ENCODE data around the gene MRPL28. TPM values are rescaled to one million over a fixed set of nuclear protein-coding genes. Genes with fewer than 3 reads are reported as not detected.

The MRPL28 gene
- 46.4 and 98.8 TPM in 2 replicates for total RNA-seq

DNA sequence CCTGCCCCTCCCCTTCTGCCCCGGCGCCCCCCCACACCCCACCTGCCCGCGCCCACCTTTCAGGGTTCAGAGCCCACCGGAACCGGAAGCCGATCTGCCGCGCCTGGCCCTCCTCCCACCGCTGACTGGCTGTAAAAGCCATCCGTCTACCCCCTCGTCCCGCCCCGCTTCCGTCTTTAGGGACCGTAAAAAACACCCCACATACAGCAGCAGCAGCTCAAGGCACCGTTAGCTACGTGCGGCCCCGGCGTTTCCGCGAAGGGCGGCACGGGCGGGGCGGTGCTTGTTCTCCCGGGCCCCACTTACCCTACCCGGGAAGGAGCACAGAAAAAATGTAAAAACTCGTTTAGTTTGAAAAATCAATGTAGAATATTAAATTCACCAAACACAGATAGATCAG is at the start of gene MRPL28:
Gene MRPL28 (minus strand): TSS at position 96 of the 400 bp plus-strand sequence. CDS start 320 bp downstream, outside the sequence.

DNA sequence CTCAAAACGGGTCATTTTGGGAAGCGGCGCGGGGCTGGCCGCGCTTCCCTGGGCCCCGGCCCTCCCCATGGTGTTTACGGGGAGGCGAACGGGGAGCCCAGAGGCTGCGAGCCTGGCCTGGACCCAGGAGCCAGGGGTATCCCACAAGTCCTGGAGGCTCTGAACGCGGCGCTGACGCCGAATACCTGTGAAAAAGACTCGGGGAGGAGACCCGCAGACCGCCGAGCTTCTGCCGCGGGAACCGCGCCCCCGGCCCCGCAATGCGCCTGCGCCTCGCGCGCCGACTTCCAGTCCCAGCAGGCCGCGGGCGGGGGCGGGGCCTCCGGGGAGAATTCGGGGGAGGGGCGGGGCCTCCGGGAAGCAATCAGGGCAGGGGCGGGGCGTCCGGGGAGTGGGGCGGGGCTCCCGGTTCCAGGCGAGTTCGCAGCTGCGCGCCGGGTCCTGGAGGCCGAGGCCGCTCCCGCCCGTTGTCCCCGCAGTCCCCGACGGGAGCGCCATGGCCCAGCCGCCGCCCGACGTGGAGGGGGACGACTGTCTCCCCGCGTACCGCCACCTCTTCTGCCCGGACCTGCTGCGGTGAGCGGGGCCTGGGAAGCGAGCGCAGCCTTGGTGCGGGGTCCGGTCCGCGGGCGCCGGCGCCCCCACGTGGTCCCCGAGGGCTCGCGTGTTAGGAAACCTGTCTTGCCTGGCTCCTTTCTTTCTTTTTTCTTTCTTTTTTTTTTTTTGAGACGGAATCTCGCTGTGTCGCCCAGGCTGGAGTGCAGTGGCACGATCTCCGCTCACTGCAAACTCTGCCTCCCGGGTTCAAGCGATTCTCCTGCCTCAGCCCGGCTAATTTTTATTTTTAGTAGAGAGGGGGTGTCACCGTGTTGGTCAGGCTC is 31.4 kb upstream of the MRPL28 start, which contains the start of gene DECR2:
Gene DECR2 (plus strand): TSS at position 418 of the 881 bp plus-strand sequence. CDS start 79 bp downstream, at position 497.

DNA sequence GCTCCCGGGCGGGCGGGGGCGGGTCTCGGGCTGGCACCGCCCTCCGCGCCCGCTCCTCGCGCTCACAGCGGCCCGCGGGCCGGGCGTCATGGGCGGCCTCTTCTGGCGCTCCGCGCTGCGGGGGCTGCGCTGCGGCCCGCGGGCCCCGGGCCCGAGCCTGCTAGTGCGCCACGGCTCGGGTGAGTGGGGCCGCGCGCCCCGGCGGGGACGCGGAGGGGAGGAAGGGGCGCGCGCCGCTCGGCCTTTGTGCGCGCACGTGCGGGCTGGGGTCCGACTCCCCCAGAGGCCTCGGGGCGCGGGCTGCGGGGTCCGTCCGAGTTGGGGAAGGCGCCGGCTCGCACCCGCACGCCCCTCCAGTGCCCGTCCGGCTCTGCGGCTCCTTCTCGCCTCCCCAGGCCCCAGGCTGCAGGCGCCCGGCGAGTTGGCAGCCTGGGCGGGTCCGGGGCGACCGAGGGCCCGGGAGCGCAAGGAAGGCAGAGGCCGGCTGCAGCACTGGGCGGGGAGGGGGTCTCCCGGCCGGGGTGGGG is 26.9 kb upstream of the MRPL28 start, which contains the start of gene NME4:
Gene NME4 (plus strand): TSS at position 65 of the 527 bp plus-strand sequence. CDS start 24 bp downstream, at position 89.

DNA sequence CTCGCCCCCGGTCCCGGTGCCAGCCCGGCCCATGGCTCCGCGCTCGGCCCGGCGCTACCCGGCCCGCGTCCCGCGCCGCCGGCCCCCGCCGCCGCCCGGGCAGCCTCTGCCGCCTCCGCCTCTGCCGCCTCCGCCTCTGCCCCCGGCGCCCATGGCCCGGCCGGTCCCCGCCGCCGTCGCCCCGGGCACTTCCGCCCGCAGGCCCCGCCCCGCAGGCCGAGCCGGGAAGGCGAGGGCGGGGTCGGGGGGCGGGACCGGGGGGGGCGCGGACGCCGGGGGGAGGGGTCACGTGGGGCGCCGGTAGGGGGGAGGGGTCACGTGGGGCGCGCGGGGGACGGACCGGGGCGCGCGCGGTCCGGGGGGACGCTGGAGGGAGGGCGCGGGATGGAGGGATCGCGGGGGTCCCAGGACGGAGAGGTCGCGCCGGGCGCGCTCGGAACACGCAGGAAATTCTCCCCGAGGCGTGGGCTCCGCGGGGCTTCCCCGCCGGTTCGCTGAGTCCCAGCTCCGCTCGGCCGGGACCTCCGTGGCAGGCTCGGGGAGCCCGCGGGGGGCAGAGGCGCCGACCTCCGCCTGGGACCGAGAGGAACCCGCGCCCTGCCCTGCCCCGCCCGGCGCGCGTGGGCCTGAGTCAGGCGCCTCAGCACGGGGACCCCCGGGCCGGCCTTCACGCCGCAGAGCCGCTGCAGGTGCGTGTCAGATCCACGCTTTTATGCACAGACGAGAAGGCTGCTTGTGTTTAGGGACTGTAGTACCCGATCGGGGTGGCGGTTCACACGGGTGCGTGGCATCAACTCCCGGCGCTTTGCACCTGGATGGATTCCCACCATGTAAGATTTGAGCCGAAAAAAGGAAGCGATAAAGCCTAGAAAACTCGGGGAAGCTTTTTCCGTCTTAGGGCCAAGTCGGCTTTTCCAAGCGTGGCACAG is 11.7 kb upstream of the MRPL28 start, which contains the start of gene PGAP6:
Gene PGAP6 (minus strand): TSS at position 190 of the 929 bp plus-strand sequence. CDS start 157 bp downstream, at position 33.

DNA sequence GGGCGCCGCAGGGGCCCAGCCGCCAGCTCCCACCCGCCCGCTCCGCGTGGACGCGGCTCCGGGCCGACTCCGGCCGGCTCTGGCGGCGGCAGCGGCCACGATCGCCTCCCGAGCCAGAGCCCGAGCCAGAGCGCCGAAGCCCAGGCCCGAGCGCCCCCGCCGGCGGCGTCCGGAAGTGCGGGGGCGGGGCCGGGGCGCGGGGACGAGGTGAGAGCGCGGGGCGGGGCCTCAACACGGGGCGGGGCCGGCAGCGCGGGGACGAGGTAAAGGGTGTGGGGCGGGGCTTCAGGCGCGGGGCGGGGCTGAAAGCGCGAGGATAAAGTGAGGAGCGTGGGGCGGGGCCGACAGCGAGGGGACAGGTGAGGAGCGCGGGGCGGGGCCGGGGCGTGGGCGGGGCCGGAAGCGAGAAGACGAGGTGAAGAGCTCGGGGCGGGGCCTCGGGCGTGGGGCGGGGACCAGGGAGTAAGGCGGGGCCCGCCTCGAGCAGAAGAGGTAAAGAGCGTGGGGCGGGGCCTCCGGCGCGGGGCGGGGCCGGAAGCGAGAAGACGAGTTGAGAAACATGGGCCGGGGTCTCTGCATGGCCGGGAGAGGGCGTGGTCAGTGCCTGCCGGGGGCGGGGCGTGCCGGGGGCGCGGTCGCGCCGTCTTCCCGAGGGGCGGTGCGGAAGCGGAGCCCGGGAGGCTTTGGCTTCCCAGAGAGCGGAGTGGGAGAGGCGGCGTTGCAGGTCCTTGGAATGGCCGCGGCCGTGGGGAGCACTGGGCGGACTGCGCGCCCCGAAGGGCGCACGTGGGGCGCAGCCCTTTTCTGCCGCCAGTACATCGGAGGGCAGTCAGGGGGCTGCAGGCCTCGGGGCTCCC is 17.6 kb downstream of the MRPL28 start, which contains the start of gene AXIN1:
Gene AXIN1 (minus strand): TSS at position 177 of the 857 bp plus-strand sequence. CDS start 5,698 bp downstream, outside the sequence.

Other genes starting within 250 kb of the MRPL28 start
- gene NPRL3, start 231.9 kb downstream of the MRPL28 start, total RNA-seq, result 5.8 and 17.1 TPM in 2 replicates
- not detected in 2 replicates for gene HBZ, start 217.9 kb downstream of the MRPL28 start, total RNA-seq
- gene HBM, start 204.6 kb downstream of the MRPL28 start, total RNA-seq, result not detected in 2 replicates
- not detected in 2 replicates for gene HBA2, start 197.7 kb downstream of the MRPL28 start, total RNA-seq
- gene HBA1, start 193.9 kb downstream of the MRPL28 start, total RNA-seq, result not detected in 2 replicates
- gene HBQ1, start 190.1 kb downstream of the MRPL28 start, total RNA-seq, result not detected in 2 replicates
- 24.6 and 34.0 TPM in 2 replicates for gene LUC7L, start 141.1 kb downstream of the MRPL28 start, total RNA-seq
- gene FAM234A, start 135.7 kb downstream of the MRPL28 start, total RNA-seq, result 44.1 and 110 TPM in 2 replicates
- 0.14 TPM in 1 of 2 replicates, not detected in the other for gene RGS11, start 94.6 kb downstream of the MRPL28 start, total RNA-seq
- gene ARHGDIG, start 89.9 kb downstream of the MRPL28 start, total RNA-seq, result 0.34 TPM in 1 of 2 replicates, not detected in the other
- 0.34 TPM in 1 of 2 replicates, not detected in the other for gene PDIA2, start 87.4 kb downstream of the MRPL28 start, total RNA-seq
- 33.8 and 66.4 TPM in 2 replicates for gene AXIN1, start 17.8 kb downstream of the MRPL28 start, total RNA-seq
- gene PGAP6, start 11.4 kb upstream of the MRPL28 start, total RNA-seq, result 34.9 and 56.9 TPM in 2 replicates
- 23.9 and 52.0 TPM in 2 replicates for gene NME4, start 26.7 kb upstream of the MRPL28 start, total RNA-seq
- gene DECR2, start 31.3 kb upstream of the MRPL28 start, total RNA-seq, result 4.8 and 8.5 TPM in 2 replicates
- 6.5 and 24.7 TPM in 2 replicates for gene RAB11FIP3, start 55.1 kb upstream of the MRPL28 start, total RNA-seq
- 30.1 and 60.1 TPM in 2 replicates for gene CAPN15, start 157.2 kb upstream of the MRPL28 start, total RNA-seq
- gene PRR35, start 189.9 kb upstream of the MRPL28 start, total RNA-seq, result under 0.01 TPM in 1 of 2 replicates, not detected in the other
- 0.14 and 0.68 TPM in 2 replicates for gene NHLRC4, start 196.5 kb upstream of the MRPL28 start, total RNA-seq
- 13.7 and 34.0 TPM in 2 replicates for gene PIGQ, start 199.4 kb upstream of the MRPL28 start, total RNA-seq
- gene RAB40C, start 219.5 kb upstream of the MRPL28 start, total RNA-seq, result 14.4 and 18.3 TPM in 2 replicates